ENCODE data around the gene SLC22A3. TPM values are rescaled to one million over a fixed set of nuclear protein-coding genes. Genes with fewer than 3 reads are reported as not detected.

SLC22A3 gene
- total and polyA plus RNA-seq, 2 of the 13 experiments (the other 11 are each of a cell fraction or from before 2014, with no cell fraction given): 12.0 to 31.5 TPM

- TF ChIP-seq, protein P1, sequence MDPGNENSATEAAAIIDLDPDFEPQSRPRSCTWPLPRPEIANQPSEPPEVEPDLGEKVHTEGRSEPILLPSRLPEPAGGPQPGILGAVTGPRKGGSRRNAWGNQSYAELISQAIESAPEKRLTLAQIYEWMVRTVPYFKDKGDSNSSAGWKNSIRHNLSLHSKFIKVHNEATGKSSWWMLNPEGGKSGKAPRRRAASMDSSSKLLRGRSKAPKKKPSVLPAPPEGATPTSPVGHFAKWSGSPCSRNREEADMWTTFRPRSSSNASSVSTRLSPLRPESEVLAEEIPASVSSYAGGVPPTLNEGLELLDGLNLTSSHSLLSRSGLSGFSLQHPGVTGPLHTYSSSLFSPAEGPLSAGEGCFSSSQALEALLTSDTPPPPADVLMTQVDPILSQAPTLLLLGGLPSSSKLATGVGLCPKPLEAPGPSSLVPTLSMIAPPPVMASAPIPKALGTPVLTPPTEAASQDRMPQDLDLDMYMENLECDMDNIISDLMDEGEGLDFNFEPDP (CRISPR knock-in tag; conservative IDR thresholded peaks at IDR 0.05): no peak
- 0 out of 2 replicates have a peak, but pooled peaks have one; percentile 33 for TF ChIP-seq FOXC1 (CRISPR knock-in tag; IDR thresholded peaks at IDR 0.05; ENCODE audit: borderline replicate concordance)
- no peak for TF ChIP-seq RFX1 (IDR thresholded peaks at IDR 0.05)
- TF ChIP-seq ZNF441 (CRISPR knock-in tag; IDR thresholded peaks at IDR 0.05; ENCODE audit: borderline replicate concordance): no peak
- no peak for TF ChIP-seq SP4 (CRISPR knock-in tag; IDR thresholded peaks at IDR 0.05)
- TF ChIP-seq, protein P2, sequence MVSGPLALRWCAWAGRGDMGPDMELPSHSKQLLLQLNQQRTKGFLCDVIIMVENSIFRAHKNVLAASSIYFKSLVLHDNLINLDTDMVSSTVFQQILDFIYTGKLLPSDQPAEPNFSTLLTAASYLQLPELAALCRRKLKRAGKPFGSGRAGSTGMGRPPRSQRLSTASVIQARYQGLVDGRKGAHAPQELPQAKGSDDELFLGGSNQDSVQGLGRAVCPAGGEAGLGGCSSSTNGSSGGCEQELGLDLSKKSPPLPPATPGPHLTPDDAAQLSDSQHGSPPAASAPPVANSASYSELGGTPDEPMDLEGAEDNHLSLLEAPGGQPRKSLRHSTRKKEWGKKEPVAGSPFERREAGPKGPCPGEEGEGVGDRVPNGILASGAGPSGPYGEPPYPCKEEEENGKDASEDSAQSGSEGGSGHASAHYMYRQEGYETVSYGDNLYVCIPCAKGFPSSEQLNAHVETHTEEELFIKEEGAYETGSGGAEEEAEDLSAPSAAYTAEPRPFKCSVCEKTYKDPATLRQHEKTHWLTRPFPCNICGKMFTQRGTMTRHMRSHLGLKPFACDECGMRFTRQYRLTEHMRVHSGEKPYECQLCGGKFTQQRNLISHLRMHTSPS (CRISPR knock-in tag; IDR thresholded peaks at IDR 0.05; ENCODE audit: low read depth): peak; percentile 74
- no peak for TF ChIP-seq NONO (IDR thresholded peaks at IDR 0.05)
- no peak for TF ChIP-seq NONO (CRISPR knock-in tag; conservative IDR thresholded peaks at IDR 0.05)
- TF ChIP-seq TOPORS (CRISPR knock-in tag; IDR thresholded peaks at IDR 0.05): no peak
- TF ChIP-seq, protein P3, sequence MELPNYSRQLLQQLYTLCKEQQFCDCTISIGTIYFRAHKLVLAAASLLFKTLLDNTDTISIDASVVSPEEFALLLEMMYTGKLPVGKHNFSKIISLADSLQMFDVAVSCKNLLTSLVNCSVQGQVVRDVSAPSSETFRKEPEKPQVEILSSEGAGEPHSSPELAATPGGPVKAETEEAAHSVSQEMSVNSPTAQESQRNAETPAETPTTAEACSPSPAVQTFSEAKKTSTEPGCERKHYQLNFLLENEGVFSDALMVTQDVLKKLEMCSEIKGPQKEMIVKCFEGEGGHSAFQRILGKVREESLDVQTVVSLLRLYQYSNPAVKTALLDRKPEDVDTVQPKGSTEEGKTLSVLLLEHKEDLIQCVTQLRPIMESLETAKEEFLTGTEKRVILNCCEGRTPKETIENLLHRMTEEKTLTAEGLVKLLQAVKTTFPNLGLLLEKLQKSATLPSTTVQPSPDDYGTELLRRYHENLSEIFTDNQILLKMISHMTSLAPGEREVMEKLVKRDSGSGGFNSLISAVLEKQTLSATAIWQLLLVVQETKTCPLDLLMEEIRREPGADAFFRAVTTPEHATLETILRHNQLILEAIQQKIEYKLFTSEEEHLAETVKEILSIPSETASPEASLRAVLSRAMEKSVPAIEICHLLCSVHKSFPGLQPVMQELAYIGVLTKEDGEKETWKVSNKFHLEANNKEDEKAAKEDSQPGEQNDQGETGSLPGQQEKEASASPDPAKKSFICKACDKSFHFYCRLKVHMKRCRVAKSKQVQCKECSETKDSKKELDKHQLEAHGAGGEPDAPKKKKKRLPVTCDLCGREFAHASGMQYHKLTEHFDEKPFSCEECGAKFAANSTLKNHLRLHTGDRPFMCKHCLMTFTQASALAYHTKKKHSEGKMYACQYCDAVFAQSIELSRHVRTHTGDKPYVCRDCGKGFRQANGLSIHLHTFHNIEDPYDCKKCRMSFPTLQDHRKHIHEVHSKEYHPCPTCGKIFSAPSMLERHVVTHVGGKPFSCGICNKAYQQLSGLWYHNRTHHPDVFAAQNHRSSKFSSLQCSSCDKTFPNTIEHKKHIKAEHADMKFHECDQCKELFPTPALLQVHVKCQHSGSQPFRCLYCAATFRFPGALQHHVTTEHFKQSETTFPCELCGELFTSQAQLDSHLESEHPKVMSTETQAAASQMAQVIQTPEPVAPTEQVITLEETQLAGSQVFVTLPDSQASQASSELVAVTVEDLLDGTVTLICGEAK (IDR thresholded peaks at IDR 0.05): no peak
- TF ChIP-seq, protein P3 (CRISPR knock-in tag; IDR thresholded peaks at IDR 0.05): no peak
- no peak for TF ChIP-seq SP1 (IDR thresholded peaks at IDR 0.05)
- no peak for TF ChIP-seq SP1 (CRISPR knock-in tag; IDR thresholded peaks at IDR 0.05)
- no peak for TF ChIP-seq PBX3 (CRISPR knock-in tag; IDR thresholded peaks at IDR 0.05; ENCODE audit: borderline replicate concordance)
- no peak for TF ChIP-seq STAT5B (CRISPR knock-in tag; IDR thresholded peaks at IDR 0.05)
- TF ChIP-seq TSC22D2 (CRISPR knock-in tag; IDR thresholded peaks at IDR 0.05; ENCODE audit: borderline replicate concordance): 0 out of 2 replicates have a peak, but pooled peaks have one; percentile 12
- no peak for TF ChIP-seq JUN (CRISPR knock-in tag; IDR thresholded peaks at IDR 0.05)
- no peak for TF ChIP-seq TEAD2 (CRISPR knock-in tag; IDR thresholded peaks at IDR 0.05)
- 0 out of 2 replicates have a peak, but pooled peaks have one; percentile 56 for TF ChIP-seq ZNF225 (CRISPR knock-in tag; IDR thresholded peaks at IDR 0.05)
Observed at GRCh38 chr6:160394654-160395035, 46.5 kb downstream of the SLC22A3 start (continued).

All from HepG2 (cell line).